IMR-90 (cell line): ENCODE data around the gene ROBO1. TPM values are rescaled to one million over a fixed set of nuclear protein-coding genes. Genes with fewer than 3 reads are reported as not detected.

Experiments
- ATAC-seq: fragments of 200-7000 bp; cut with Tn5 transposase; 2 replicates; pipeline ENCODE4 v1.9.1; 2020; ENCODE audit warnings: low read depth, mild to moderate bottlenecking, moderate library complexity
- BruUV-seq: library from RNA; stranded (reverse); fragments of 400-500 nt; replicated peaks from 2 replicates; lab custom pipeline; 2021; lab: Mats Ljungman, UMichigan
- CTCF ChIA-PET: fragments of 300-600 bp; formaldehyde crosslinking; extraction: SDS; loops from one replicate; lab custom pipeline; 2021; ENCODE audit warnings: antibody characterized with exemption; lab: Yijun Ruan, JAX
- POLR2A ChIA-PET: fragments of 300-600 bp; sonication (Branson Sonifier 250); formaldehyde crosslinking; loops from one replicate; lab custom pipeline; 2022; ENCODE audit warnings: antibody characterized with exemption; ENCODE audit not compliant: unreplicated experiment; lab: Charles Lee
- DNase-seq: peaks from one replicate; pipeline ENCODE4 v3.0.0; 2013
- H2AFZ ChIP-seq: replicated peaks from 2 replicates; pipeline ENCODE3; 2013; ENCODE audit warnings: low read length, mild to moderate bottlenecking; ENCODE audit not compliant: poor library complexity
- H2AK5ac ChIP-seq: 2 replicates; pipeline ENCODE4 v1.6.1; 2013; ENCODE audit warnings: low read depth, low read length, inconsistent platforms
- H2AK9ac ChIP-seq: replicated peaks from 2 replicates; pipeline ENCODE3; 2013; ENCODE audit warnings: mild to moderate bottlenecking, low read depth, low read length, moderate library complexity; ENCODE audit not compliant: poor library complexity
- H2BK120ac ChIP-seq: 2 replicates; pipeline ENCODE4 v1.6.1; 2013; ENCODE audit warnings: low read depth, low read length, inconsistent platforms
- H2BK15ac ChIP-seq: 3 replicates; pipeline ENCODE4 v1.6.1; 2013; ENCODE audit warnings: low read depth, low read length, inconsistent platforms
- H2BK20ac ChIP-seq: 2 replicates; pipeline ENCODE4 v1.6.1; 2013; ENCODE audit warnings: low read depth, mild to moderate bottlenecking, inconsistent platforms, low read length, moderate library complexity
- H2BK5ac ChIP-seq: 2 replicates; pipeline ENCODE4 v1.6.1; 2013; ENCODE audit warnings: mild to moderate bottlenecking, low read depth, low read length, inconsistent platforms; ENCODE audit not compliant: poor library complexity, severe bottlenecking
- H3K14ac ChIP-seq: replicated peaks from 2 replicates; pipeline ENCODE4 v1.6.1; 2013; ENCODE audit warnings: low read depth, low read length, inconsistent platforms
- H3K18ac ChIP-seq: 2 replicates; pipeline ENCODE4 v1.6.1; 2013; ENCODE audit warnings: low read depth, low read length, control low read depth
- H3K23ac ChIP-seq: 2 replicates; pipeline ENCODE4 v1.6.1; 2013; ENCODE audit warnings: low read depth, low read length, inconsistent platforms
- H3K27ac ChIP-seq: 2 replicates; pipeline ENCODE4 v1.5.1; 2013; ENCODE audit warnings: mild to moderate bottlenecking, control low read depth, low read length; ENCODE audit not compliant: insufficient read depth
- H3K27me3 ChIP-seq: 2 replicates; pipeline ENCODE4 v1.6.1; 2013; ENCODE audit warnings: low read length; ENCODE audit not compliant: control insufficient read depth, insufficient read depth
- H3K36me3 ChIP-seq: 2 replicates; pipeline ENCODE4 v1.6.1; 2013; ENCODE audit warnings: low read length, mixed read lengths; ENCODE audit not compliant: control insufficient read depth, insufficient read depth
- H3K4ac ChIP-seq: 2 replicates; pipeline ENCODE4 v1.6.1; 2013; ENCODE audit warnings: low read depth, low read length, inconsistent platforms
- H3K4me1 ChIP-seq: 2 replicates; pipeline ENCODE4 v1.6.1; 2013; ENCODE audit warnings: low read length, mixed read lengths; ENCODE audit not compliant: control insufficient read depth, insufficient read depth
- H3K4me2 ChIP-seq: 2 replicates; pipeline ENCODE4 v1.6.1; 2013; ENCODE audit warnings: low read depth, mild to moderate bottlenecking, control low read depth, low read length, moderate library complexity
- H3K4me3 ChIP-seq: 2 replicates; pipeline ENCODE4 v1.5.1; 2013; ENCODE audit warnings: low read depth, mild to moderate bottlenecking, control low read depth, low read length, moderate library complexity; ENCODE audit not compliant: insufficient read depth
- H3K56ac ChIP-seq: 2 replicates; pipeline ENCODE4 v1.6.1; 2013; ENCODE audit warnings: low read length, inconsistent platforms; ENCODE audit not compliant: insufficient read depth; ENCODE audit errors: extremely low read depth
- H3K79me1 ChIP-seq, 2 experiments: 2 replicates each; pipeline ENCODE4 v1.6.1; 2013; ENCODE audit warnings: low read length in 2 of 2, inconsistent platforms in 1 of 2, low read depth in 1 of 2
- H3K9ac ChIP-seq: 2 replicates; pipeline ENCODE4 v1.6.1; 2013; ENCODE audit warnings: low read depth, low read length, control low read depth
- H3K9me1 ChIP-seq: 2 replicates; pipeline ENCODE4 v1.6.1; 2013; ENCODE audit warnings: low read length, inconsistent platforms; ENCODE audit not compliant: insufficient read depth
- H3K9me3 ChIP-seq: 2 replicates; pipeline ENCODE4 v1.6.1; 2013; ENCODE audit warnings: low read length; ENCODE audit not compliant: control insufficient read depth, insufficient read depth
- H4K20me1 ChIP-seq: 2 replicates; pipeline ENCODE4 v1.6.1; 2013; ENCODE audit warnings: low read length, inconsistent platforms; ENCODE audit not compliant: insufficient read depth
- H4K5ac ChIP-seq: 2 replicates; pipeline ENCODE4 v1.6.1; 2013; ENCODE audit warnings: mild to moderate bottlenecking, low read depth, low read length, control low read depth
- H4K8ac ChIP-seq, 2 experiments: 2 replicates each; pipeline ENCODE4 v1.6.1; 2013; ENCODE audit warnings: low read depth in 2 of 2, low read length in 2 of 2, control low read depth in 1 of 2, inconsistent platforms in 1 of 2
- H4K91ac ChIP-seq: 2 replicates; pipeline ENCODE4 v1.6.1; 2013; ENCODE audit warnings: low read depth, low read length, inconsistent platforms; ENCODE audit not compliant: insufficient read depth
- CEBPB ChIP-seq: IDR thresholded peaks from 2 replicates; pipeline ENCODE4 v1.6.1; 2012; ENCODE audit warnings: low read depth, low read length, improper control_type of control experiment
- FOS ChIP-seq: fragments of 150-350 bp; IDR thresholded peaks from 2 replicates; pipeline ENCODE4 v1.6.1; 2016; ENCODE audit warnings: low read depth, low read length
- WGBS, 2 experiments: methylation state at CpG; one replicate each; pipeline versions ENCODE4 v1.1.5 to v1.1.7; 2013; ENCODE audit warnings: missing lambda C conversion rate in 2 of 2; ENCODE audit not compliant: insufficient read length in 1 of 2; ENCODE audit errors: extremely low coverage in 2 of 2; 5-methylcytosine and 5-hydroxymethylcytosine counted together
- dilution Hi-C: fragments of 300-500 bp; cut with HindIII; formaldehyde crosslinking; loops from one replicate; pipeline ENCODE4 v1.14.3; 2018; ENCODE audit warnings: low sequenced_read_pairs; ENCODE audit not compliant: unreplicated experiment
- in situ Hi-C: fragments of 300-500 bp; cut with MboI; formaldehyde crosslinking; loops from 3 replicates; pipeline ENCODE4 v1.14.3; 2019; ENCODE audit warnings: low sequenced_read_pairs, inconsistent platforms, mixed read lengths
- intact Hi-C: fragments of 100-400 bp; cut with micrococcal nuclease; formaldehyde crosslinking; loops from 2 replicates; pipeline ENCODE4 v1.10.0; 2022
- polyA plus RNA-seq, 3 experiments: library from polyadenylated mRNA; depleted of rRNA; stranded (reverse); fragments of >200 nt; gene quantifications; 2 replicates each; pipeline ENCODE4 v1.2.3, GENCODE V29; 2012; ENCODE audit warnings: low replicate concordance in 1 of 3
- total RNA-seq: library from RNA; depleted of rRNA; stranded (reverse); fragments of >200 nt; gene quantifications from 2 replicates; pipeline ENCODE4 v1.2.3, GENCODE V29; 2012

The ROBO1 gene
- total and polyA plus RNA-seq, 2 of the 4 experiments (the other 2 are of a cell fraction), result 24.1 to 53.9 TPM

DNA sequence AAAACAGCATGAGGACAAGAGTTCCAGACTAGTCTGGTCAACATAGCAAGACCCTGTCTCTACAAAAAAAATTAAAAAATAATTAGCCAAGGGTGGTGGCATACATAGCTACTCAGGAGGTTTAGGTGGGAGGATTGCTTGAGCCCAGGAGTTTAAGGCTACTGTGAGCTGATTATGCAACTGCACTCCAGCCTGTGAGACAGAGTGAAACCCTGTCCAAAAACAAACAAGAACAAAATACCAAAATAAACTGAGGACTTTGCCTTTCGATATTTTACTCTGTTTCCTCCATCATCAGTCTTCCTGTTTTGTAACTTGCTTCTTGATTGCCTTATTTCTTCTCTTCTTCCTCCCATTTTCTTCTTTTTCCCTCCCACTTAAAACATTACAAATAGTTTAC is 504.4 kb downstream of the ROBO1 start:
- Histone ChIP-seq H4K20me1 (no peaks in the 10 kb centered on the region), H2AFZ (no peak overlapping the region), H4K8ac (no peak overlapping the region), H3K9me3 (no peaks in the 10 kb centered on the region), H2AK5ac (peak overlapping the region; percentile 16; the same call in 1 of the 2 replicates), H2BK120ac (no peak overlapping the region), H2AK9ac (no peak overlapping the region), H3K4me2 (no peak overlapping the region), H3K56ac (no peak overlapping the region), H4K91ac (no peak overlapping the region), H3K79me1 (no peaks in the 10 kb centered on the region), H3K9me1 (no peaks in the 10 kb centered on the region), H3K36me3 (no peaks in the 10 kb centered on the region), H3K4me1 (no peaks in the 10 kb centered on the region), H3K14ac (no peak overlapping the region), H3K27ac (no peak overlapping the region), H3K4ac (no peak overlapping the region), H2BK20ac (no peak overlapping the region), H3K18ac (no peak overlapping the region), H2BK15ac (no peak overlapping the region), H3K23ac (no peak overlapping the region), H3K9ac (no peak overlapping the region), H4K5ac (no peak overlapping the region), H3K27me3 (no peaks in the 10 kb centered on the region), H3K4me3 (no peak overlapping the region), H2BK5ac (no peak overlapping the region)
- in situ Hi-C loops, result no loop called here
- DNase-seq (no peak), ATAC-seq (0 out of 2 replicates have a peak, but pooled peaks have one; percentile 29)
- intact Hi-C loops, result no loop called here
- dilution Hi-C loops, result no loop called here
- POLR2A ChIA-PET, result no interaction called here
- WGBS, 2 experiments, result 25% methylated on average over 1 of the region's 1 CpG; no CpG with 5 or more reads in 1 of the 2 experiments
- no TSS peak for BruUV-seq
- TF ChIP-seq CEBPB, result 0 out of 2 replicates have a peak, but pooled peaks have one; percentile 23
- TF ChIP-seq FOS, result no peak
- CTCF ChIA-PET, result interaction anchor here (0.8 to 1.3 kb wide), 2 partner anchors 98 to 482 kb away, joined by 3 to 4 read pairs; no protein-coding TSS in a partner anchor
